ENCODE results near the gene INPP5D. TPM values are rescaled to one million over a fixed set of nuclear protein-coding genes. Genes with fewer than 3 reads are reported as not detected.

INPP5D gene
- total and polyA plus RNA-seq, 8 donors: 3.7 to 564 (median 8.5) TPM

DNA sequence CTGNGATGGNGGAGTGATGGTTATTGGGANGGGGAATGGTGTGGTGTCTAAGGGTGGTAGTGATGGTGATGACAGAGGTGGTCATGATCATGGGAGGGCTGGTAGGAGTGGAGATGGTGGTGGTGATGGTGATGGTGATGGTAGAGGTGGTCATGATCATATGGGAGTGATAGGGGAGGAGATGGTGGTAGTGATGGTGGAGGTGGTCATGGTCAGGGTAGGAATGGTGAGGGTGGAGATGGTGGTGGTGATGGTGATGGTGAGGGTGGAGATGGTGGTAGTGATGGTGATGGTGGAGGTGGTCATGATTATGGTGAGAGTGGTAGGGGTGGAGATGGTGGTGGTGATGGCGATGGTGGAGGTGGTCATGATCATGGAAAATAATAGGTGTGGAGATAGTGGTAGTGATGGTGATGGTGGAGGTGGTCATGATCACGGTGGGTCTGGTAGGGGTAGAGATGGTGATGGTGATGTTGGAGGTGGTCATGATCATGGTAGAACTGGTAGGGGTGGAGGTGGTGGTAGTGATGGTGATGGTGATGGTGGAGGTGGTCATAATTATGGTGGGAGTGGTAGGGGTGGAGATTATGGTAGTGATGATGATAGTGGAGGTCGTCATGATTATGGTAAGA lies 83.7 kb downstream of the INPP5D start:
- H3K4me3 ChIP-seq: no peak overlapping the region
- H3K27me3 ChIP-seq: peaks cover 0 to 32% (median 0%) of the 10 kb centered on the region in 3 donors
- no peak for TF ChIP-seq POLR2AphosphoS5 (IDR thresholded peaks at IDR 0.05)
- TF ChIP-seq EP300 (IDR thresholded peaks at IDR 0.05): no peak
- no peak for TF ChIP-seq POLR2A (IDR thresholded peaks at IDR 0.05)
- TF ChIP-seq, protein P1, sequence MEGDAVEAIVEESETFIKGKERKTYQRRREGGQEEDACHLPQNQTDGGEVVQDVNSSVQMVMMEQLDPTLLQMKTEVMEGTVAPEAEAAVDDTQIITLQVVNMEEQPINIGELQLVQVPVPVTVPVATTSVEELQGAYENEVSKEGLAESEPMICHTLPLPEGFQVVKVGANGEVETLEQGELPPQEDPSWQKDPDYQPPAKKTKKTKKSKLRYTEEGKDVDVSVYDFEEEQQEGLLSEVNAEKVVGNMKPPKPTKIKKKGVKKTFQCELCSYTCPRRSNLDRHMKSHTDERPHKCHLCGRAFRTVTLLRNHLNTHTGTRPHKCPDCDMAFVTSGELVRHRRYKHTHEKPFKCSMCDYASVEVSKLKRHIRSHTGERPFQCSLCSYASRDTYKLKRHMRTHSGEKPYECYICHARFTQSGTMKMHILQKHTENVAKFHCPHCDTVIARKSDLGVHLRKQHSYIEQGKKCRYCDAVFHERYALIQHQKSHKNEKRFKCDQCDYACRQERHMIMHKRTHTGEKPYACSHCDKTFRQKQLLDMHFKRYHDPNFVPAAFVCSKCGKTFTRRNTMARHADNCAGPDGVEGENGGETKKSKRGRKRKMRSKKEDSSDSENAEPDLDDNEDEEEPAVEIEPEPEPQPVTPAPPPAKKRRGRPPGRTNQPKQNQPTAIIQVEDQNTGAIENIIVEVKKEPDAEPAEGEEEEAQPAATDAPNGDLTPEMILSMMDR (IDR thresholded peaks at IDR 0.05): no peak
- WGBS, 5 donors: 74 to 97% (median 93%) methylated on average over 3 of the region's 3 CpGs
- H3K27ac ChIP-seq: no peak overlapping the region
- H3K9me3 ChIP-seq: no peaks in the 10 kb centered on the region
- DNase-seq: no peak
- peaks cover 0 to 50% (median 26%) of the 10 kb centered on the region in 4 donors for H3K36me3 ChIP-seq
- intact Hi-C loops (cut with DNase I; ENCODE audit: low total_unique reads): no loop called here
- H3K4me1 ChIP-seq: no peaks in the 10 kb centered on the region

DNA sequence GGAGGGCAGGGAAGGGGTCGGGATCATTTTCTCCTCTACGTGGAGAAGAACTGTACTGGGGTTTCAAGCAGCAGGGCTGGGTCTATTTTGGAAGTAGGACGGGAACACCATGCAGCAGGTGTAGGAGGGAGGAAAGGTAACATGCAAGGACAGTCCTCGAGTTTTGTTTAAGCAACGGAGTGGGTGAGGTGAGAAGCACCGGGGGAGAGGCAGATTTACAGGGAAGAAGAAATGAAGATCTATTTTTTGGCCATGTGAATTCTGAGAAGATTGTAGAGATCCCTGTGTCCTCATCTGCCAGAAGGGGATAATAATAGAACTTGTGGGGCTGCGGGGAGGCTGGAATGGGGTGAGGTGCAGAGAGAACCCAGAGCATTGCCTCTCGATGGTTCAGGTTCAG lies 85.6 kb downstream of the INPP5D start:
- 84 to 91% (median 88%) methylated on average over 8 of the region's 8 CpGs for WGBS, 5 donors
- Histone ChIP-seq H3K4me1 (no peaks in the 10 kb centered on the region), H3K9me3 (no peaks in the 10 kb centered on the region), H3K4me3 (no peak overlapping the region), H3K27ac (no peak overlapping the region), H3K27me3 (peaks cover 0 to 23% (median 0%) of the 10 kb centered on the region in 3 donors), H3K36me3 (peaks cover 0 to 51% (median 24%) of the 10 kb centered on the region in 4 donors)
- TF ChIP-seq POLR2AphosphoS5 (IDR thresholded peaks at IDR 0.05) (no peak), POLR2A (IDR thresholded peaks at IDR 0.05) (no peak), EP300 (IDR thresholded peaks at IDR 0.05) (no peak)
- TF ChIP-seq, protein P1 (IDR thresholded peaks at IDR 0.05): no peak
- intact Hi-C loops (cut with DNase I; ENCODE audit: low total_unique reads): no loop called here
- DNase-seq: no peak

GRCh38 chr2:233146194-233146593 lies 86.1 kb downstream of the INPP5D start:
- intact Hi-C loops (cut with DNase I; ENCODE audit: low total_unique reads): no loop called here
- peaks cover 0 to 23% (median 0%) of the 10 kb centered on the region in 3 donors for H3K27me3 ChIP-seq
- H3K27ac ChIP-seq: no peak overlapping the region
- no peak for TF ChIP-seq POLR2A (IDR thresholded peaks at IDR 0.05)
- TF ChIP-seq, protein P1 (IDR thresholded peaks at IDR 0.05): no peak
- DNase-seq: no peak
- no peak overlapping the region for H3K4me3 ChIP-seq
- H3K36me3 ChIP-seq: peaks cover 0 to 48% (median 27%) of the 10 kb centered on the region in 4 donors
- H3K4me1 ChIP-seq: no peaks in the 10 kb centered on the region
- H3K9me3 ChIP-seq: no peaks in the 10 kb centered on the region
- 80 to 98% (median 87%) methylated on average over 8 to 11 of the region's 11 CpGs for WGBS, 5 donors

- Histone ChIP-seq H3K27me3 (peaks cover 0 to 18% (median 0%) of the 10 kb centered on the region in 3 donors), H3K4me3 (no peak overlapping the region), H3K36me3 (peaks cover 0 to 56% (median 34%) of the 10 kb centered on the region in 4 donors), H3K9me3 (no peaks in the 10 kb centered on the region), H3K27ac (no peak overlapping the region), H3K4me1 (no peaks in the 10 kb centered on the region)
- WGBS, 5 donors: 74 to 86% (median 78%) methylated on average over 20 to 22 of the region's 22 CpGs
- no peak for TF ChIP-seq POLR2A (IDR thresholded peaks at IDR 0.05)
- TF ChIP-seq POLR2AphosphoS5 (IDR thresholded peaks at IDR 0.05): no peak
- TF ChIP-seq, protein P1 (IDR thresholded peaks at IDR 0.05): no peak
- TF ChIP-seq EP300 (IDR thresholded peaks at IDR 0.05): no peak
- no peak for DNase-seq
- intact Hi-C loops (cut with DNase I; ENCODE audit: low total_unique reads): no loop called here
These were observed 87.1 kb downstream of the INPP5D start for GRCh38 chr2:233147136-233147828.

Data from stomach (tissue), 9 donors.